Right lobe of liver (tissue), 6 donors: Measurements from ENCODE around the gene TMEM131L. TPM values are rescaled to one million over a fixed set of nuclear protein-coding genes. Genes with fewer than 3 reads are reported as not detected.
"Not testable (repeated sequence)": the region's sequence is repeated elsewhere in the genome, so short reads cannot be mapped to it uniquely, and the experiment has no call there.

Source experiments
- ATAC-seq, 4 donors: fragments of 200-7000 bp; cut with Tn5 transposase; one replicate each; pipeline ENCODE4 v1.9.1; 2020; ENCODE audit warnings: mild to moderate bottlenecking in 4 of 4, moderate library complexity in 4 of 4
- DNase-seq, 3 donors: peaks; one replicate each; pipeline ENCODE4 v3.0.0-alpha.2; 2020
- H3K27ac ChIP-seq, 3 donors: fragments of 200-600 bp; one replicate each; pipeline ENCODE4 v1.8.0; 2022
- H3K27me3 ChIP-seq, 2 donors: fragments of 200-600 bp; one replicate each; pipeline ENCODE4 v1.8.0; 2022
- H3K36me3 ChIP-seq, 4 donors: fragments of 200-600 bp; sonication (generic) in 1 of 4; one replicate each; pipeline versions ENCODE4 v1.5.1 to v1.8.0; 2017 to 2022; ENCODE audit warnings: control low read depth in 1 of 4
- H3K4me1 ChIP-seq, 4 donors: fragments of 200-600 bp; sonication (generic) in 1 of 4; one replicate each; pipeline versions ENCODE4 v1.5.1 to v1.8.0; 2017 to 2022; ENCODE audit warnings: control low read depth in 1 of 4
- H3K4me3 ChIP-seq, 3 donors: fragments of 200-600 bp; one replicate each; pipeline ENCODE4 v1.8.0; 2022
- H3K9me3 ChIP-seq, 4 donors: fragments of 200-600 bp; sonication (generic) in 1 of 4; one replicate each; pipeline versions ENCODE4 v1.5.1 to v1.8.0; 2017 to 2022; ENCODE audit warnings: control low read depth in 1 of 4
- CTCF ChIP-seq, 4 donors: fragments of 200-600 bp in 3 of 4; fragments of 450-650 bp in 1 of 4; IDR thresholded peaks; one replicate each; pipeline versions ENCODE4 v1.5.1 to v1.8.0; 2016 to 2022; ENCODE audit warnings: antibody characterized with exemption in 4 of 4, mild to moderate bottlenecking in 2 of 4
- POLR2A ChIP-seq: fragments of 450-650 bp; IDR thresholded peaks from one replicate; pipeline ENCODE4 v1.6.1; 2017; ENCODE audit warnings: antibody characterized with exemption, mild to moderate bottlenecking
- WGBS: methylation state at CpG from one replicate; pipeline ENCODE4 v1.1.6; 2018; ENCODE audit warnings: low coverage, low lambda C conversion rate; ENCODE audit not compliant: insufficient coverage; ENCODE audit errors: missing lambda C conversion rate; 5-methylcytosine and 5-hydroxymethylcytosine counted together
- intact Hi-C, 2 donors: fragments of 100-400 bp; cut with DNase I; formaldehyde crosslinking; loops; one replicate each; pipeline versions ENCODE4 v1.11.2 to v1.14.1; 2022
- total RNA-seq, 6 experiments: library from RNA; depleted of rRNA in 2 of 6; stranded (reverse); fragments of >200 nt in 2 of 6; fragmentation: NEBNext Ultra II Directional in 3 of 6; extraction: Animal tissue kit (Norgen Biotek cat#: 25700) in 3 of 6; gene quantifications; one replicate each; pipeline versions ENCODE4 v1.1.0 to v1.2.4, GENCODE V29; 2016 to 2023
- donor health status: DM: no; HTN: yes; CAD: no.
- donor health status: DM: no; HTN: no; CAD: no.
- donor health status: DM: no; HTN: no; CAD: no.
- donor health status: DM: no; HTN: yes; CAD: no.
- donor health status: DM: no; HTN: yes; CAD: no.

Gene TMEM131L
- total RNA-seq, 6 experiments from 2014 or later: 13.2 to 19.6 (median 14.8) TPM

DNA sequence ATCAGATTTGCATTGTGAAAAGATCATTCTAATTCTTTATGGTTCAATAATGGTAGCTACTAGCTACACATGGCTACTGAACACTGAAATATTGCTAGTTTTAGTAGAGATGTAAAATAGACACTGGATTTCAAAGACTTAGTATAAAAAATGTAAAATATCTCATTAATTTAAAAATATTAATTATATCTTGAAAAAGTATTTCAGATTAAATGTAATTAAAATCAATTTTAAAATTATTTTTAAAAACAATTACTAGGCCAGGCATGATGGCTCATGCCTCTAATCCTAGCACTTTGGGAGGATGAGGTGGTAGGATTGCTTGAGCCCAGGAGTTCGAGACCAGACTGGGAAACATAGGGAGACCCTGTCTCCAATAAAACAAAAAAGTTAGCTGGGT, 197.5 kb downstream of the TMEM131L start:
- Histone ChIP-seq H3K36me3 (no peaks in the 10 kb centered on the region), H3K4me3 (no peak overlapping the region), H3K27me3 (no peaks in the 10 kb centered on the region), H3K4me1 (peaks cover 0 to 14% (median 0%) of the 10 kb centered on the region in 4 donors), H3K9me3 (no peaks in the 10 kb centered on the region), H3K27ac (no peak overlapping the region)
- WGBS: 91% methylated on average over 1 of the region's 1 CpG
- TF ChIP-seq CTCF (IDR thresholded peaks at IDR 0.05): no peak
- no peak for TF ChIP-seq POLR2A
- ATAC-seq (no peak), DNase-seq (no peak)
- intact Hi-C loops: no loop called here

GRCh38 chr4:153666505-153666904, 200.3 kb downstream of the TMEM131L start:
- H3K4me3 ChIP-seq, H3K27ac ChIP-seq, intact Hi-C loops, H3K27me3 ChIP-seq, H3K36me3 ChIP-seq, DNase-seq, H3K9me3 ChIP-seq: not testable (repeated sequence)
- peaks cover 0 to 14% (median 0%) of the 10 kb centered on the region in 4 donors for H3K4me1 ChIP-seq
- 6% methylated on average over 1 of the region's 1 CpG for WGBS
- peak in 1 of 4 donors; percentile 28 for ATAC-seq

DNA sequence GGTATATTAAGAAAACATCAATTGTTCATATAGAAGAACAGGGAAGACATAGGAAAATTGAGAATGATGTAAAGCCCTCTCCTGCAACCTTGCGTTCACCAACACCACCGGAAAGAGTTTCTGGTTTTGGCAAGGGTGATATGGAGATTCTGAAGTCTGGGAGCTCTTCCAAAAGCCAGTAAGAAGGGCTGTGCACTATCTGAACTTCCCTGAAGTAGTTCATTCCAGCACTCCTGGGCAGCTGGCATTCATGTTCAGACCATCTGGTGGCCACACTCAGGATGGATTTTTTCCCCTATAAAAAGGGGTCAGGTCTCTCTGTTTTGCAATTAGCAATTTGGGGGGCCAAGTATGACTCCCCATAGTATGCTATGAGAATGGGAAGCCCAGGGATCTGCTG, 202.5 kb downstream of the TMEM131L start:
- ATAC-seq (no peak), DNase-seq (no peak)
- WGBS: 90% methylated on average over 2 of the region's 2 CpGs
- intact Hi-C loops: no loop called here
- H3K36me3 ChIP-seq: no peaks in the 10 kb centered on the region
- H3K27ac ChIP-seq: no peak overlapping the region
- H3K9me3 ChIP-seq: no peaks in the 10 kb centered on the region
- no peaks in the 10 kb centered on the region for H3K27me3 ChIP-seq
- H3K4me1 ChIP-seq: peaks cover 0 to 8% (median 0%) of the 10 kb centered on the region in 4 donors
- TF ChIP-seq POLR2A: no peak
- TF ChIP-seq CTCF (IDR thresholded peaks at IDR 0.05): no peak
- no peak overlapping the region for H3K4me3 ChIP-seq

DNA sequence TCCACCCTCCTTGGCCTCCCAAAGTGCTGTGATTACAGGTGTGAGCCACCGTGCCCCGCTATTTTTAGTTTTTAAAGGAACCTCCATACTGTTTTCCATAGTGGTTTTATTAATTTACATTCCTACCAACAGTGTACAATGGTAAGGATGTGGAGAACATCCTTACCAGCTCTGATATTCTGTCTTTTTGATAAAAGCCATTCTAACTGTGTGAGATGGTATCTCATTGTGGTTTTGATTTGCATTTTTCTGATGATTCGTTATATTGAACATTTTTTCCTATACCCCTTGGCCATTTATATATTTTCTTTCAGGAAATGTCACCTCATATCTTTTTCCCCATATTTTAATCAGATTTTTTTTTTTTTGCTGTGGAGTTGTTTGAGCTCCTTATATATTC, 203.7 kb downstream of the TMEM131L start:
- H3K27me3 ChIP-seq: no peaks in the 10 kb centered on the region
- DNase-seq: no peak
- intact Hi-C loops: no loop called here
- ATAC-seq: no peak
- H3K4me3 ChIP-seq: no peak overlapping the region
- 54% methylated on average over 3 of the region's 3 CpGs for WGBS
- H3K36me3 ChIP-seq: no peaks in the 10 kb centered on the region
- peaks cover 0 to 8% (median 0%) of the 10 kb centered on the region in 4 donors for H3K4me1 ChIP-seq
- H3K9me3 ChIP-seq: no peaks in the 10 kb centered on the region
- H3K27ac ChIP-seq: no peak overlapping the region
- TF ChIP-seq CTCF (IDR thresholded peaks at IDR 0.05) (no peak), POLR2A (no peak)

DNA sequence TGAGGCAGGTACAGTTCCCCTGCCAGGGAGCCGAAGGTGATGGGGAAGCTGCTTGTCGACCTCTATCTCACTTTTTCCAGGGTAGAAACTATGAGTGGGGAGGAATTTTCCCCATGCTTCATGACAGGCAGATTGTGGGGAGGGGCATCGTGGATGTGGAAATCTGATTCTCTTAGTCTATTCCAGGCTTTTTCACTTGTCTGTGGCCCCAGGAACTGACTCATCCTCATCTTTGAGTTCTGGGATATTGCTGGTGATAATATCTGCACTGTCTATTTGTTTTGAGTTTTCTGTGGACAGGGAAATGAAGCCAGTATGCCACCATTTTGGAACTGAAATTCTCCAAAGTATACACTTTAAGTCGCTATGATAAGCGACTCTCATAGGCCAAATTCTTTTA, 210.3 kb downstream of the TMEM131L start:
- TF ChIP-seq POLR2A: no peak
- no peak for TF ChIP-seq CTCF (IDR thresholded peaks at IDR 0.05)
- WGBS: 46% methylated on average over 5 of the region's 5 CpGs
- no peaks in the 10 kb centered on the region for H3K36me3 ChIP-seq
- ATAC-seq (no peak), DNase-seq (no peak)
- no peaks in the 10 kb centered on the region for H3K9me3 ChIP-seq
- H3K27me3 ChIP-seq: no peaks in the 10 kb centered on the region
- H3K27ac ChIP-seq: no peak overlapping the region
- intact Hi-C loops: no loop called here
- no peak overlapping the region for H3K4me3 ChIP-seq
- H3K4me1 ChIP-seq: no peaks in the 10 kb centered on the region
